ENCODE results near the gene SZRD1. TPM values are rescaled to one million over a fixed set of nuclear protein-coding genes. Genes with fewer than 3 reads are reported as not detected.

SZRD1 gene
- total RNA-seq, 3 donors from 2014 or later = 59.0 to 77.4 (median 61.3) TPM

- Histone ChIP-seq H3K27ac (no peak overlapping the region), H3K27me3 (no peaks in the 10 kb centered on the region), H3K4me3 (no peak overlapping the region), H3K9me3 (no peaks in the 10 kb centered on the region), H3K4me1 (no peaks in the 10 kb centered on the region), H3K36me3 (no peaks in the 10 kb centered on the region)
- TF ChIP-seq, protein P1, sequence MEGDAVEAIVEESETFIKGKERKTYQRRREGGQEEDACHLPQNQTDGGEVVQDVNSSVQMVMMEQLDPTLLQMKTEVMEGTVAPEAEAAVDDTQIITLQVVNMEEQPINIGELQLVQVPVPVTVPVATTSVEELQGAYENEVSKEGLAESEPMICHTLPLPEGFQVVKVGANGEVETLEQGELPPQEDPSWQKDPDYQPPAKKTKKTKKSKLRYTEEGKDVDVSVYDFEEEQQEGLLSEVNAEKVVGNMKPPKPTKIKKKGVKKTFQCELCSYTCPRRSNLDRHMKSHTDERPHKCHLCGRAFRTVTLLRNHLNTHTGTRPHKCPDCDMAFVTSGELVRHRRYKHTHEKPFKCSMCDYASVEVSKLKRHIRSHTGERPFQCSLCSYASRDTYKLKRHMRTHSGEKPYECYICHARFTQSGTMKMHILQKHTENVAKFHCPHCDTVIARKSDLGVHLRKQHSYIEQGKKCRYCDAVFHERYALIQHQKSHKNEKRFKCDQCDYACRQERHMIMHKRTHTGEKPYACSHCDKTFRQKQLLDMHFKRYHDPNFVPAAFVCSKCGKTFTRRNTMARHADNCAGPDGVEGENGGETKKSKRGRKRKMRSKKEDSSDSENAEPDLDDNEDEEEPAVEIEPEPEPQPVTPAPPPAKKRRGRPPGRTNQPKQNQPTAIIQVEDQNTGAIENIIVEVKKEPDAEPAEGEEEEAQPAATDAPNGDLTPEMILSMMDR (IDR thresholded peaks at IDR 0.05) = no peak
- no peak for TF ChIP-seq POLR2AphosphoS5 (IDR thresholded peaks at IDR 0.05)
- TF ChIP-seq POLR2A (IDR thresholded peaks at IDR 0.05) = no peak
- no peak for DNase-seq (ENCODE audit: low spot score in 2 of 2)
- intact Hi-C loops (cut with DNase I; ENCODE audit: low total_unique reads) = no loop called here
Measured at GRCh38 chr1:16376971-16377370, 9.9 kb downstream of the SZRD1 start.

- no peak overlapping the region for H3K27ac ChIP-seq
- no peaks in the 10 kb centered on the region for H3K9me3 ChIP-seq
- H3K27me3 ChIP-seq = no peaks in the 10 kb centered on the region
- H3K4me1 ChIP-seq = no peaks in the 10 kb centered on the region
- TF ChIP-seq, protein P1 (IDR thresholded peaks at IDR 0.05) = no peak
- no peak for TF ChIP-seq POLR2A (IDR thresholded peaks at IDR 0.05)
- TF ChIP-seq POLR2AphosphoS5 (IDR thresholded peaks at IDR 0.05) = no peak
- intact Hi-C loops (cut with DNase I; ENCODE audit: low total_unique reads) = no loop called here
- H3K36me3 ChIP-seq = no peaks in the 10 kb centered on the region
- no peak for DNase-seq (ENCODE audit: low spot score in 2 of 2)
- no peak overlapping the region for H3K4me3 ChIP-seq
Measured at GRCh38 chr1:16378443-16378842, 11.4 kb downstream of the SZRD1 start.

- H3K9me3 ChIP-seq = no peaks in the 10 kb centered on the region
- TF ChIP-seq, protein P1 (IDR thresholded peaks at IDR 0.05) = no peak
- TF ChIP-seq POLR2AphosphoS5 (IDR thresholded peaks at IDR 0.05) (no peak), POLR2A (IDR thresholded peaks at IDR 0.05) (no peak)
Measured at GRCh38 chr1:16380868-16381267, 13.8 kb downstream of the SZRD1 start.

DNA sequence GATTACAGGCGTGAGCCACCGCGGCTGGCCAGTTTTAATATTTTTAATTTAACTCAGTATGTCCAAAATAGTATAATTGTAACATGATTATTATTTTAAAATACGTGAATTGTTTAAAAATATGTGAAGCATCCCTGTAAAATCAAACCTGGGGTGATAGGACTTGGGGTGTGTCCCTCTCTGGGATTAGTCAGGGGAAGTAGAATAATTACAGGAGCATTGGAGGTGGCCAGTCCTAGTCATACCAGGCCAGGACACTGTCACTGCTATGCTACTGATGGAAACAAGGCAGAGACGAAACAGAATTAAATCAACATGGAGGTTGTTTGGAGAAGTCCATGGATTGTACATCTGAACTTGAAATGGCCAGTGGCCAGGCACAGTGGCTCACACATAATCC is 16.8 kb downstream of the SZRD1 start:
- no peaks in the 10 kb centered on the region for H3K9me3 ChIP-seq
- no peak overlapping the region for H3K4me3 ChIP-seq
- no peak for TF ChIP-seq POLR2AphosphoS5 (IDR thresholded peaks at IDR 0.05)
- TF ChIP-seq POLR2A (IDR thresholded peaks at IDR 0.05) = no peak
- TF ChIP-seq, protein P1 (IDR thresholded peaks at IDR 0.05) = no peak
- no peaks in the 10 kb centered on the region for H3K27me3 ChIP-seq
- H3K36me3 ChIP-seq = no peaks in the 10 kb centered on the region
- H3K27ac ChIP-seq = no peak overlapping the region
- intact Hi-C loops (cut with DNase I; ENCODE audit: low total_unique reads) = no loop called here
- DNase-seq (ENCODE audit: low spot score in 2 of 2) = no peak
- peaks cover 0 to 6% of the 10 kb centered on the region in 2 donors for H3K4me1 ChIP-seq

More at GRCh38 chr1:16380868-16381267, 13.8 kb downstream of the SZRD1 start:
- H3K4me3 ChIP-seq = no peak overlapping the region
- no peaks in the 10 kb centered on the region for H3K27me3 ChIP-seq
- H3K27ac ChIP-seq = no peak overlapping the region
- intact Hi-C loops (cut with DNase I; ENCODE audit: low total_unique reads) = no loop called here
- no peaks in the 10 kb centered on the region for H3K36me3 ChIP-seq
- H3K4me1 ChIP-seq = peaks cover 0 to 1% of the 10 kb centered on the region in 2 donors
- no peak for DNase-seq (ENCODE audit: low spot score in 2 of 2)

DNA sequence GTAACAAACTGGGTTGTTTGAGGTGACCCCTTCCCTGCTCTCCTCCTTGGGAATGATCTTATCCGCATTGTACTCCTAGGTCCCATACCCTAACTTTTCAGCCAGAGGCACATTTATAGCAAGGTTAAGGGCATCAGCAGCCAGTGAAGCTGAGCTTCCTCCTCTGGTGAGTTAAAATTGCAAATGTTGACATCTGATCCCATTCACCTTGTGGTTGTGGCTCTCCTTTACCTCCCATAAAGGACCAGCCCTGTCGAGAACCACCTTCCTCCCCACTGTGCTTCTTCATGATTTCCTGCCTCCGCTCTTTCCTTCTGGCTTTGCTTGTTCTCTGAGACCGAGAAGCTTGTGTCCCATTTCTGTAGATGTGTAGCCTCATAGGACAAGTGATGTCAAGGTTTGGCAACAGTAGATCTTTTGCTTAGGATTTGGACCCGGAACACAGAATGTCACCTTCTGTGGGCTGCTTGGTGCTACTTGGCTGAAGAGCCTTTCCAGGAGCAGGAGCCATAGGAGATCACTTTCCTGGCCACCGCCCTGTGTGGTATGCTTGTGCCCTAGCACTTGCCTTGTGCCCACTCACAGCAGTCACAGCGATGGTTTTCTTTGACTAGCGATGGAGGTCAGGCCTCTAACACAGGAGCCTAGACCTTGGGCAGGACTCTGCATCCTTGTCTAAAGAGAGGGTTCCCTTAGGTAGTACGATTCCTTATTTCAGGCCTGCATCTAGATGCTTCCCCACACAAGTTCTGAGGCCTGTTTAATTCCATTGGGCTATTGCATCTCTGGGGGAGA is 18.8 kb downstream of the SZRD1 start:
- Histone ChIP-seq H3K36me3 (no peaks in the 10 kb centered on the region), H3K27ac (peak overlapping the region; percentile 62 to 74), H3K9me3 (no peaks in the 10 kb centered on the region), H3K4me1 (peaks cover 0 to 6% of the 10 kb centered on the region in 2 donors), H3K4me3 (no peak overlapping the region), H3K27me3 (no peaks in the 10 kb centered on the region)
- TF ChIP-seq, protein P1 (IDR thresholded peaks at IDR 0.05) = no peak
- TF ChIP-seq POLR2A (IDR thresholded peaks at IDR 0.05) = no peak
- no peak for TF ChIP-seq POLR2AphosphoS5 (IDR thresholded peaks at IDR 0.05)
- DNase-seq (ENCODE audit: low spot score in 2 of 2) = no peak
- intact Hi-C loops (cut with DNase I; ENCODE audit: low total_unique reads) = no loop called here

Data from breast epithelium (tissue), 4 donors.